GM21381 (cell line): ENCODE data around the gene GTF3C1.

Experiments used
- ATAC-seq: cut with Tn5 transposase; IDR thresholded peaks from one replicate; pipeline ENCODE4 v1.9.1; 2021; ENCODE audit warnings: mild to moderate bottlenecking, moderate library complexity; ENCODE audit not compliant: unreplicated experiment

Gene GTF3C1

DNA sequence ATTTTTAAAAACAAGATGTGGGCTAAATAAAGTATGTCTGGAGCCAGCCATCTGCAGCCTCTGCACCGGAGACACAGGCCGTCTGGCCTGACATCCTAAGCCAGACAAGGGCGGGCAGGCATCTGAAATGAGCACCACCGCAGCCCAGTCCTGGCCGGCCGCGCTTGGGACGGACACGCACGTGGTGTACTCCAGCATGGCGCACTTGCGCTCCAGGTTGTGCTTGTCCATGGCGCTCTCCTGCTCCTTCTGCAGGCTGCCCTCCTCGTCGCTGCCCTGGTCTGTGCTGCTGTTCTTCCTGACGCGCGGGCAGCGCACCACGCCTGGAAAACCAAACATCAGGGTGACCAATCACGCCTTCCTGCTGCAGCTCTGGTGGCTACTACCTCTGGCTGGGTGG, 60.3 kb downstream of the GTF3C1 start:
- no peak for ATAC-seq

DNA sequence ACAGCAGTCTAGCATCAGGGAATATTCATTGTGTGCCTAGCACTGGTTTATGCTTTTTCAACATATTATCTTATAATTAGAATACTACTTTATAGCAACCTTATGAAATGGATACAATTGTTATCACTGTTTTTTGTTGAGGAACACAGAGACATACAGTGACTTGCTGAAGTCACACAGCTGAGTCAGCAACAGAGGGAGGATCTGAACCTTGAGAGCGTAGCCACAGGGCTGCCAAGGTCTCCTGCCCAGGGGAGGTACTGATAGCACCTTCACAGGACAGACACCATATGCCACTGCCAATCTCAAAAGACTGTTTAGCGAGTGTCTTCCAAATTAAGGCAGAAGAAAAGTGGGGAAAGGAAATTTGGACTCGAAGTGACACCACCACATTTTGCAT, 63.0 kb downstream of the GTF3C1 start:
- no peak for ATAC-seq

DNA sequence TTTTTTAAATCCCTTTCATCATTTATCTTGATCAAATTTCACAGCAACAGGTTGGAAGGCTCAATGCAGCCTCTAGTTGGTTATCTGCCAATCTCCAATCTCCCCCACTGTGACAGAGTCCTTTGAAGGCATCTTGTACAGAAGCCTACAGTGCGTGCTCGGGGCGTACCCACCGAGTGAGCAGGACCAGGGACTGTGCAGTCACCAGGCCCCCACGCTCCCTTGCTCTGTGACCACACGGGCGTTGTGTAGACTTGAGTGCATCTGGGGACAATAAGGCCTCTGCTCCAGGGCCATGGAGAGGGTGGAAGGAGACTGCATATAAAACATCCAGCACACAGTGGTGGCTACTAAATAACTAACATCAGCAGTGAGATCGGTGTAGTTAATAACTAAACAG, 63.4 kb downstream of the GTF3C1 start:
- ATAC-seq = no peak

GRCh38 chr16:27485811-27486210, 63.9 kb downstream of the GTF3C1 start:
- ATAC-seq = no peak

GRCh38 chr16:27485126-27485525, 64.6 kb downstream of the GTF3C1 start:
- ATAC-seq = no peak

GRCh38 chr16:27483624-27484023, 66.1 kb downstream of the GTF3C1 start:
- no peak for ATAC-seq

DNA sequence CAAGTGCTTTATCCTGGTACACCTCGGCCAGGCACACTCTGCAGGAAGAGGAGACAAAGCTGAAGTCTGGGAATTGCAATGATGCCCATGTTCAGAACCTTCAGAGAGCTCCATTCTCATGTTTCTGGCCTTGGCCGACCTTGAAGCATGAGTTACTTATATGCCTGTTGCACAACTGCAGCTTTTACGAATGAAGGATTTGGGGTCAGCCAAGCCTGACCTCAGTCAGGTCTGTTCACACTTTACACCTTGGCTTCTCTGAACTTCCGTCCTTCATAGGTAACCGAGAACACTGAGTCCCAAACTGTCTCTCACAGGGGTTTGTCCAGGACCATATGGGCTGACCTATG, 66.7 kb downstream of the GTF3C1 start:
- no peak for ATAC-seq

DNA sequence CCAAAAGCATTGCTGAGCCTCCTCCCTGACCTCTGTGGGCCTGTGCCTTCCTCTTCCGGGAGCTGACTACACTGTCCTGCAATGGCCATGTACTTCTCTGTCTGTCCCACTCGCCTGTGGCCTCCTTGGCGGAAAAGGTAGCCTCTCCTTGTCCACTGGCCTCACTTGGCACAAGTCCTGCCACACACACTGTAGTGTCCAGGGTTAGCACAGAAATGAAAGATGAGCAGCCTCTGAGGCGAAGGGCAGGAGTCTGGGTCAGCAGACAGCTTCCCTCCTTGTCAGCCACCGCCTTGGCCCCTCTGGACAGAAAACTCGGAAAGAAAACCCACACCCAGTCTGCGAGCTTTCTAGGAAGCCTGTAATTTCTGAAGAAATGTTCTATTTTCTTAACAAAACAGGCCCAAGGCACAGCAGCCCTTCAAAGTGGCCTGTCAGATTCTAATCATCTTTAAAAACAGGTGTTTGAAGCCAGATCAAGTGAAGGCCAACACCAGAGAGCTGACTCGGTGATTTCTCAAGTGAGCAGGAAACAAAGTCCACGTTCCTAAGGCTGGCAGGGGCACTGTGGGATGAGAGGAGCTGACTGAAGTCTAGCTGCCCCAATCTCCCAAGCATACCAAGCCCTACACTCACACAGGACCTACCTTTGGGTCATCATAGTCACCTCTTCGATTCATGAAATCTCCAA, 67.2 kb downstream of the GTF3C1 start:
- no peak for ATAC-seq

GRCh38 chr16:27481282-27481934, 68.3 kb downstream of the GTF3C1 start:
- ATAC-seq = no peak

- no peak for ATAC-seq
Observed at GRCh38 chr16:27480761-27481160, 69.0 kb downstream of the GTF3C1 start.

- no peak for ATAC-seq
Observed at GRCh38 chr16:27476240-27476639, 73.5 kb downstream of the GTF3C1 start.

- ATAC-seq = no peak
Observed at GRCh38 chr16:27475561-27475960, 74.2 kb downstream of the GTF3C1 start.

- no peak for ATAC-seq
Observed at GRCh38 chr16:27474921-27475320, 74.8 kb downstream of the GTF3C1 start.

DNA sequence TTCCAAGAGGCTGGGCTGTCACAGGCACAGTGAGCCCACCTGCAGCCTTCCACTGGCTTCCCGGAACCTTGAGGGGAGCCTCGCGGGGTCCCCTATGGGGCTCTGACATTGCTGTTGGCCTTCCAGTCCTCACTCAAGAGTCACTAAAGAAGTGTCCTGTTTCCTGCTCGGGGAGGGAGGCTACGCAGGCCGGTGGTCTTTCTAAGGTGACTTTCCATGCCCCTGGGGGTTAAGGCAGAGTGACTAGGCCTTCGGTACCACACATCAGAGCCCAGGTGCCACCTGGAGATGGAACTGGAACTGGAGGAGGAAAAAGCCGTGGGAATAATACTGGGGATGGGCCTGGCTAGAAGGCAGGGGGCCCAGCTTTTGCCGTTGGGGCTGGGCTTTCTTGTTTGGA, 75.7 kb downstream of the GTF3C1 start:
- ATAC-seq = no peak

GRCh38 chr16:27473101-27473900, 76.4 kb downstream of the GTF3C1 start:
- no peak for ATAC-seq

GRCh38 chr16:27472091-27473020, 77.4 kb downstream of the GTF3C1 start:
- no peak for ATAC-seq

DNA sequence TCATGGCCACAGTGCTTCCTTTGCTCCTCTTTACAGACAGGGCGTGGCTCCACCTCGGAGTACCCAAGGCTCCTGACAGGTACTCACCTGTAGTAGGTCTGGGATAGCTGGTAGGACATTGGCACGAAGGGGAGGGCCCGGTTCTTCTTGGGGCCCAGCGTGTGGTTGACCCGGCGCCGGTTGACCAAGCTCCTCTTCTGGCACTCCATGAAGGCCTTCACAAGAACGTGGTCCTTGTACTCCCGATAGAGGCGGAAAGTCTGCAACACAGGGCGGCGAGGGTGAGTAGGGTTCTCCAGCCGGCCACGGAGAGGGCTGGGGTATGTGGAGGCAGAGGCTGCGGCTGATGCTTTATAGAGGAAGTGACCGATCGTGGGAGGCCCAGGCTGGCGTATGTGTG, 78.1 kb downstream of the GTF3C1 start:
- ATAC-seq = no peak

DNA sequence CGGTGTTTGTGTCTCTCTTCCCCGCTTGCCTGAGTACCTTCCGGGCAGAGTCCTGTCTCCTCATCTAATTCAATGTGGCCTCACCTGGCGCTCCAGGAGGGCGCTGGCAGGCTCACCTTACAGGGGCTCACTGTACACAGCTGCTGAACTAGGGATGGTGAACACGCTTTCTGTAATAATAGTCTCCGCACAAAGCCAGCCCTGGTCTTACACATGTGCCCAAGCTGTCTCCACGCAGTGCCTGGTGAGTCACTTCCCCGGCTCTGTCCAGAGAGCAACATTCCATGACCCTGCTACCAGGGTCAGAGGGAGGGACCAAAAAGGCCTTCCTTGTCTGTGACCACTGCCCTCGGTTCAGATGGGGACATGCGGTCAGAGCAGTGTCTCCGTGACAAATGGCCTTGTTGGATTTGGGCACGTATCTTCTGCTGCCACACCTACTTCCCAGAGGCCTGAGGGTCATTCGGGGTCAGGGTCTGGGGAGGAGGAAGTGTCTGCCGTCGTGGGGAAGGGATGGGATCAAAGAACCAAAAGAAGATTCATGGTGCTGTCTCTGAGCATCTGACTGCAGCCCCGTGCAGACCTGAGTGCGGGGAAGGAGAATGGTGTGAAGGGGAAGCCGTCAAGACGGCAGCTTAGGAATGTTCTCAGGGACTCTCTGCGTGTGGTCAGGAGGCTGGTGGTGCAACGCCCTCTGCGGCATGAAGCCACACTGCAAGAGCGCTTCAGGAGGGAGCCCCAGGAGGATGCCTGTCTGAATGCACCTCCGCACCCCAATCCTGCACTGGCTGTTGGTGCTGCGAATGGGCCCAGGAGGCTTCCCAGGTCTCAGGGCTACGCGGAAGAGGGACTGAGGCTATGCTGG, 78.9 kb downstream of the GTF3C1 start:
- ATAC-seq = no peak

GRCh38 chr16:27468941-27469531, 80.7 kb downstream of the GTF3C1 start:
- no peak for ATAC-seq

GRCh38 chr16:27465483-27465879, 84.2 kb downstream of the GTF3C1 start:
- no peak for ATAC-seq
